Neural crest cell (in vitro differentiated cells): Measurements from ENCODE around the gene ECT2. TPM values are rescaled to one million over a fixed set of nuclear protein-coding genes. Genes with fewer than 3 reads are reported as not detected.

Experiments used
- DNase-seq: peaks from one replicate; pipeline ENCODE4 v3.0.0; 2021; ENCODE audit warnings: low read depth, mixed read lengths, low spot score
- H3K27ac Mint-ChIP-seq: one replicate; pipeline ENCODE4 v1.8.0; 2021; ENCODE audit warnings: mild to moderate bottlenecking, mixed read lengths; ENCODE audit not compliant: unreplicated experiment
- H3K27me3 Mint-ChIP-seq: 2 replicates; pipeline ENCODE4 v1.8.0; 2021; ENCODE audit warnings: low read depth, mild to moderate bottlenecking, mixed read lengths
- H3K36me3 Mint-ChIP-seq: 2 replicates; pipeline ENCODE4 v1.8.0; 2021; ENCODE audit warnings: low read depth, mild to moderate bottlenecking, mixed read lengths
- H3K4me1 Mint-ChIP-seq: 2 replicates; pipeline ENCODE4 v1.8.0; 2021; ENCODE audit warnings: mixed read lengths
- H3K4me3 Mint-ChIP-seq: one replicate; pipeline ENCODE4 v1.8.0; 2021; ENCODE audit warnings: mild to moderate bottlenecking, mixed read lengths
- H3K9me3 Mint-ChIP-seq: 2 replicates; pipeline ENCODE4 v1.8.0; 2021; ENCODE audit warnings: mixed read lengths
- CTCF ChIP-seq: fragments of 200-600 bp; sonication (generic); conservative IDR thresholded peaks from 2 replicates; pipeline ENCODE4 v1.5.0; 2021; ENCODE audit warnings: antibody characterized with exemption, mild to moderate bottlenecking
- total RNA-seq: library from RNA; stranded (reverse); gene quantifications from 2 replicates; pipeline ENCODE4 v1.2.1, GENCODE V29; 2021

Gene ECT2
- total RNA-seq, 1 donor from 2014 or later, result 79.6 TPM

DNA sequence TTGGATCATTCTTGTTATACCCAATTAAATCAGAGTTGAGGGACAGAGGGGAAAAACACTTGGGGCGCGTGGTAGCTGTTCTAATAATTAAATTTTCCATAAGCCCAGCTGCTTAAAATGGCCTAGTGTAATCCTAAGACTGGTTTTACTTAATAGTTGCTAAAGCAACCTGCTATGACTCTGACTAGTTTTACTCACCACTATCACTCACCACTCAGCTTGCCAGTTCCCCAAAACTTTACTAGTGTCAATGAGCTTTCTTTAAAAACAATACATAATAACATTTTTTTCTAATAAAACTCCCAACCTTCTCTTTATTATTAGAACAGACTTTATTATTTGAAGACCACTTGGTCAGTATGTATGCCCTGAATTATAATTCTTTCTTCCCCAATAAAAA is 49.6 kb downstream of the ECT2 start:
- Mint-ChIP-seq H3K27me3 (no peaks in the 10 kb centered on the region), H3K4me3 (no peak overlapping the region), H3K36me3 (peaks cover 10% of the 10 kb centered on the region), H3K9me3 (no peaks in the 10 kb centered on the region), H3K27ac (no peak overlapping the region), H3K4me1 (peaks cover 6% of the 10 kb centered on the region)
- no peak for DNase-seq
- TF ChIP-seq CTCF, result no peak

DNA sequence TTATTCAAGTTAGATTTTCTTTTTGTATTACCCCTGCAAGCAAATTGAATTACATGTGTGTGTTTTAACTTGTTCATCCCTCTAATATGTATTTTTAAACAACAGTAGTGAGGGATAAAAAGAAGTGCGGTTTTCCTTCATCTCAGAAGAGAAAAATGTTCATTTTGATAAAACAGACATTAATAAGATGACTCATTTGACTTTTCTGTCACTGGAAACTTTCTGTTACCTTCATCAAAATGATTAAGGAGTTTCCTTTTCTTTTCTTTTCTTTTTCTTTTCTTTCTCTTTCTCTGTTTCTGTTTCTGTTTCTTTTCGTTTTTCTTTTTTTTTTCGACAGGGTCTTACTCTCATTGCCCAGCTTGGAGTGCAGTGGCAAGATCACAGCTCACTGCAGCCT is 53.0 kb downstream of the ECT2 start:
- H3K27ac Mint-ChIP-seq, result no peak overlapping the region

GRCh38 chr3:172804323-172804722 is 53.8 kb downstream of the ECT2 start:
- H3K4me3 Mint-ChIP-seq, result no peak overlapping the region
- no peaks in the 10 kb centered on the region for H3K4me1 Mint-ChIP-seq
- no peaks in the 10 kb centered on the region for H3K27me3 Mint-ChIP-seq
- no peaks in the 10 kb centered on the region for H3K9me3 Mint-ChIP-seq
- peaks cover 13% of the 10 kb centered on the region for H3K36me3 Mint-ChIP-seq
- TF ChIP-seq CTCF, result no peak
- no peak for DNase-seq
- no peak overlapping the region for H3K27ac Mint-ChIP-seq

More for the DNA sequence above, 53.0 kb downstream of the ECT2 start:
- no peak for TF ChIP-seq CTCF
- Mint-ChIP-seq H3K4me1 (no peaks in the 10 kb centered on the region), H3K4me3 (no peak overlapping the region), H3K9me3 (no peaks in the 10 kb centered on the region), H3K36me3 (peaks cover 14% of the 10 kb centered on the region), H3K27me3 (no peaks in the 10 kb centered on the region)
- DNase-seq, result no peak

- peak; percentile 72 for TF ChIP-seq CTCF
- DNase-seq, result no peak
- no peak overlapping the region for H3K27ac Mint-ChIP-seq
- no peaks in the 10 kb centered on the region for H3K4me1 Mint-ChIP-seq
- H3K9me3 Mint-ChIP-seq, result no peaks in the 10 kb centered on the region
- no peaks in the 10 kb centered on the region for H3K27me3 Mint-ChIP-seq
- peaks cover 14% of the 10 kb centered on the region for H3K36me3 Mint-ChIP-seq
- no peak overlapping the region for H3K4me3 Mint-ChIP-seq
Measured at GRCh38 chr3:172808969-172809546, 58.5 kb downstream of the ECT2 start.

DNA sequence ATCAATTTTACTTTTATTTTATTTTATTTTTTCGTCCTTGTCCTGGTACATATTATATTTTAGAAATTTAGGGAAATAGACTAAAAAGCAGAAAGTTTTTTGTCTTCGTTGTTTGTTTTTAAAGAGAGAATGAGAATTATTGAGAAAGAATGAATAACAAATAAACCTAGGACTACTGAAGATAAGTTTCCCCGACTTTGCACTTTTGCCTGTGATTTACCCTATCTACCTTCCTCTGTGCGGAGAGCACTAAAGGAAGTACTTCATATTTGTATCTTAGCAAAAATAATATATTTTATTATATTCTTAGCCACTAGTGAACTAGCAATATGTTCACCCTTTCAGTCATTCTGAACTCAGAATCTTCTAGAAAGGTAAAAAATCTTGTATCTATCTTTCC is 60.6 kb downstream of the ECT2 start:
- Mint-ChIP-seq H3K27ac (no peak overlapping the region), H3K4me1 (no peaks in the 10 kb centered on the region), H3K36me3 (peaks cover 14% of the 10 kb centered on the region), H3K27me3 (no peaks in the 10 kb centered on the region), H3K9me3 (no peaks in the 10 kb centered on the region), H3K4me3 (no peak overlapping the region)
- no peak for TF ChIP-seq CTCF
- no peak for DNase-seq

GRCh38 chr3:172813462-172813861 is 62.9 kb downstream of the ECT2 start:
- peaks cover 9% of the 10 kb centered on the region for H3K36me3 Mint-ChIP-seq
- H3K27me3 Mint-ChIP-seq, result no peaks in the 10 kb centered on the region
- H3K27ac Mint-ChIP-seq, result no peak overlapping the region
- H3K4me1 Mint-ChIP-seq, result no peaks in the 10 kb centered on the region
- H3K9me3 Mint-ChIP-seq, result no peaks in the 10 kb centered on the region
- no peak for TF ChIP-seq CTCF
- no peak for DNase-seq
- no peak overlapping the region for H3K4me3 Mint-ChIP-seq
